T-cell (primary cell): Measurements from ENCODE around the gene COL1A1. TPM values are rescaled to one million over a fixed set of nuclear protein-coding genes. Genes with fewer than 3 reads are reported as not detected.

Source experiments
- ATAC-seq, 4 experiments: fragments of 200-7000 bp in 3 of 4; fragments of 150-1000 bp in 1 of 4; cut with Tn5 transposase; replicated peaks in 1 of 4; 1 replicate in 3 of 4; 2 replicates in 1 of 4; pipeline ENCODE4 v1.10.0; 2021; ENCODE audit warnings: moderate library complexity in 3 of 4, mild to moderate bottlenecking in 2 of 4, moderate number of reproducible peaks in 1 of 4
- CTCF ChIA-PET, 2 donors: fragments of 300-600 bp; sonication (Branson Sonifier 250); formaldehyde crosslinking; loops; one replicate each; lab custom pipeline; 2022; ENCODE audit warnings: antibody characterized with exemption in 2 of 2; lab: Charles Lee
- POLR2A ChIA-PET, 2 donors: fragments of 300-600 bp; sonication (Branson Sonifier 250); formaldehyde crosslinking; loops; one replicate each; lab custom pipeline; 2022; ENCODE audit warnings: antibody characterized with exemption in 2 of 2; lab: Charles Lee
- DNase-seq, 35 experiments: peaks; one replicate each; pipeline versions ENCODE4 v3.0.0 to v3.0.0-alpha.2; 2013 to 2023
- H3K27ac ChIP-seq: one replicate; pipeline ENCODE4 v1.5.1; 2013; ENCODE audit warnings: low read length
- H3K27me3 ChIP-seq, 2 experiments: replicated peaks in 1 of 2; 1 replicate in 1 of 2; 2 replicates in 1 of 2; pipeline versions ENCODE4 v1.6.1 to v1.7.0; 2013; ENCODE audit warnings: low read length in 1 of 2, mixed read lengths in 1 of 2; ENCODE audit not compliant: control insufficient read depth in 2 of 2, insufficient read depth in 2 of 2; ENCODE audit errors: extremely low read depth in 1 of 2
- H3K36me3 ChIP-seq, 2 donors: 1 replicate in 1 of 2; 2 replicates in 1 of 2; pipeline versions ENCODE4 v1.6.1 to v1.7.0; 2013; ENCODE audit warnings: low read length in 1 of 2; ENCODE audit not compliant: control insufficient read depth in 2 of 2, insufficient read depth in 1 of 2; ENCODE audit errors: extremely low read depth in 1 of 2
- H3K4me1 ChIP-seq, 2 experiments: 1 replicate in 1 of 2; 2 replicates in 1 of 2; pipeline versions ENCODE4 v1.6.1 to v1.7.0; 2013; ENCODE audit warnings: low read length in 2 of 2, mixed read lengths in 1 of 2; ENCODE audit not compliant: insufficient read depth in 2 of 2, control insufficient read depth in 1 of 2; ENCODE audit errors: extremely low read depth in 1 of 2
- H3K4me3 ChIP-seq, 2 donors: 1 replicate in 1 of 2; 2 replicates in 1 of 2; pipeline versions ENCODE4 v1.5.1 to v1.7.0; 2013; ENCODE audit warnings: mild to moderate bottlenecking in 2 of 2, low read length in 1 of 2, moderate library complexity in 1 of 2; ENCODE audit not compliant: control insufficient read depth in 1 of 2; ENCODE audit errors: extremely low read depth in 1 of 2
- H3K9me3 ChIP-seq: 2 replicates; pipeline ENCODE4 v1.7.0; 2013
- H3K27ac Mint-ChIP-seq, 2 donors: one replicate each; pipeline ENCODE4 v1.8.0; 2020 to 2021; ENCODE audit warnings: mild to moderate bottlenecking in 2 of 2, mixed read lengths in 2 of 2
- H3K27me3 Mint-ChIP-seq, 2 donors: one replicate each; pipeline ENCODE4 v1.8.0; 2021 to 2022; ENCODE audit warnings: mixed read lengths in 2 of 2
- H3K36me3 Mint-ChIP-seq: one replicate; pipeline ENCODE4 v1.8.0; 2021; ENCODE audit warnings: mixed read lengths
- H3K4me1 Mint-ChIP-seq, 3 donors: one replicate each; pipeline ENCODE4 v1.8.0; 2020 to 2022; ENCODE audit warnings: mixed read lengths in 3 of 3, mild to moderate bottlenecking in 1 of 3
- H3K4me3 Mint-ChIP-seq, 3 donors: one replicate each; pipeline ENCODE4 v1.8.0; 2020 to 2022; ENCODE audit warnings: mild to moderate bottlenecking in 3 of 3, mixed read lengths in 3 of 3, moderate library complexity in 3 of 3
- H3K9me3 Mint-ChIP-seq, 3 donors: one replicate each; pipeline ENCODE4 v1.8.0; 2020 to 2022; ENCODE audit warnings: mixed read lengths in 3 of 3
- WGBS: methylation state at CpG from one replicate; pipeline ENCODE4 v1.1.5; 2013; ENCODE audit warnings: missing lambda C conversion rate; ENCODE audit not compliant: insufficient coverage; 5-methylcytosine and 5-hydroxymethylcytosine counted together
- total RNA-seq, 35 experiments: library from RNA in 6 of 35; stranded (reverse) in 6 of 35; fragments of 120-200 nt in 1 of 35; gene quantifications; one replicate each; pipeline versions ENCODE4 v1.2.1 to v1.2.4 and lab custom pipeline; 2013 to 2026

COL1A1 gene
- total RNA-seq, 5 donors from 2014 or later (not counting 1 experiment from before 2014, with no cell fraction given): 4.1 to 21.0 (median 6.6) TPM

DNA sequence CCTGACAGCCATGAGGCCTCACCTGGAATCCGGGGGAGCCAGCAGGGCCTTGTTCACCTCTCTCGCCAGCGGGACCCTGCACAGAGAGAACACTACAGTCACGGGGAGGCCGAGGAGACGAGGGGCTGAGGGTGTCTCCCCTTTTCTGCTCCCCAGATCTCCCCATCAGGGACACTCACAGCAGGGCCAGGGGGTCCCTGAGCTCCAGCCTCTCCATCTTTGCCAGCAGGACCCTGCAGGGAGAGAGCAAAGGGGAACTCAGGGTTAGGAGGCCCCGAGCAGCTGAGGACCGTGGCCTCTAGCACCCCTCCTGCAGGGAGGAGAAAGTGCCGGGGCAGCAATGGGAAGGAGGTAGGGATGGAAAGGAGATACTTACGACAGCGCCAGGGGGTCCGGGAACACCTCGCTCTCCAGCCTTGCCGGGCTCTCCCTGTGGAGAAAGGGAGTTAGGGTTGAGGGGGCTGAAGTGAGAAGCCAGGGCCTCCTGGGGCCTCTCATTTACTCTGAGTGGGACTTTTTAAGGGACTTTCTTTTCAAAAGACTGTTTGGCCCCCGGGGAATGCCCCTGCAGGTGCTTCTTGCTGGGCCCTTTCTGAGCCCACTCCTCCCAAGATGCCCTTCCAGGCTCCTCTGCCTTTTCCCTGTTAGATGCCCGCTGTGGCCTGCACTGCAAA, 8.7 kb downstream of the COL1A1 start:
- POLR2A ChIA-PET: no interaction called here
- no peaks in the 10 kb centered on the region for H3K4me1 Mint-ChIP-seq
- no peaks in the 10 kb centered on the region for H3K9me3 ChIP-seq
- H3K36me3 Mint-ChIP-seq: no peaks in the 10 kb centered on the region
- peaks cover 0 to 3% of the 10 kb centered on the region in 2 donors for H3K27me3 Mint-ChIP-seq
- 86% methylated on average over 7 of the region's 16 CpGs for WGBS
- DNase-seq (no peak), ATAC-seq (no peak)
- CTCF ChIA-PET: no interaction called here
- H3K9me3 Mint-ChIP-seq: no peaks in the 10 kb centered on the region
- H3K4me3 Mint-ChIP-seq: no peak overlapping the region
- H3K27ac ChIP-seq: no peak overlapping the region
- H3K27ac Mint-ChIP-seq: no peak overlapping the region
- H3K36me3 ChIP-seq: no peaks in the 10 kb centered on the region
- H3K4me3 ChIP-seq: no peak overlapping the region
- H3K27me3 ChIP-seq: peaks cover 0 to 44% of the 10 kb centered on the region in 2 experiments
- H3K4me1 ChIP-seq: no peaks in the 10 kb centered on the region

DNA sequence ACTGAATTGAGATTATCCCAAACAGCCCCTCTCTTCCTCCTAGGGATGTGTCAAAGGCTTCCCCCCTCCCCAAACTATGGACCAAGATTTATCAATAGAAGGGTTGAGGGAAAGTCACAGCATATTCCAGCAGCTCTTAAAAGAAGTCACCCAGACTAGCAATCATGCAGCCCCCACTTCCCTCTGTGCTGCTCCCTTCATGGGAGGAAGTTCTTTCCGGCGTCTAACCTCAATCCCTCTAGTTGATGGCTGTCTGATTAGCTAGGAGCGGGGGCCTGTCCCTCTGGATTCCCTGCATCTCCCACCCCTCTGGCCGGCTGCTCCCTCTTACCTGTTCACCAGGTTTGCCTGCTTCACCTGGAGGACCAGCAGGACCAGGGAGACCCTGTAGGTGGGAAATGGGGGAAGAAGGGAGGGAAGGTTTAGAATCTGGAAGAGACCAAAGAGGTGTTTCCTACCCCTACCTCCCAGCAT, 9.2 kb downstream of the COL1A1 start:
- no peak overlapping the region for H3K27ac Mint-ChIP-seq
- ChIA-PET CTCF (no interaction called here), POLR2A (no interaction called here)

DNA sequence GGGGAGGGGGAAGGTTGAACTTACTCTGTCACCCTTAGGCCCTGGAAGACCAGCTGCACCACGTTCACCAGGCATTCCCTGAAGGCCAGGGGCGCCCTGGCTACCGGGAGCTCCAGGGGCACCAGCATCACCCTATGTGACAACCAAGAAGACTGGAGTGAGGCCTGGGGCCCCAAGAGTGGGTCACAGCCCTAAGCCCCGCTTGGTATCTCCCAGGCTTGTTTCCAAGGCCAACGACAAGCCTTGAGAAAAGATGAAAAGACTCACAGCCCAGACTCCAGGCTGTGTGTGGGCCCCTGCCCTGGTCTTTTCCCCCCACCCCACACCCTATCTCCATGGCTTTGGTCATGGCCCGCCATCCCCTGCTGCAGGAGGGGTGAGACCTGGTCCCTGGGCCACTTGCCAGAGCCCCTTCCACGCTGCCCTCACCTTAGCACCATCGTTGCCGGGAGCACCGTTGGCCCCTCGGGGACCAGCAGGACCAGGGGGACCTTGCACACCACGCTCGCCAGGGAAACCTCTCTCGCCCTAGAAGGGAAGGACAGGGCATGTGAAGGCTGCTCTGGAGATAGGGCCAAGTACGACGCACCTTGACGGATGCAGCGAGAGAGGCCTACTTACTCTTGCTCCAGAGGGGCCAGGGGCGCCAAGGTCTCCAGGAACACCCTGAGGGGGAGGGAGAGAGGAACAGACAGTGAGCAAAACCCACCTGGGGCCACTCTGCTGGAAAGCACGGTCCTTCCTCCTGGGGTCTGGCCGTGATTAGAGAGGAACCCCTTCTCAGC, 9.9 kb downstream of the COL1A1 start:
- WGBS: 81% methylated on average over 15 of the region's 21 CpGs
- Histone ChIP-seq H3K27me3 (peaks cover 0 to 56% of the 10 kb centered on the region in 2 experiments), H3K9me3 (no peaks in the 10 kb centered on the region), H3K4me3 (no peak overlapping the region), H3K36me3 (no peaks in the 10 kb centered on the region), H3K27ac (no peak overlapping the region), H3K4me1 (no peaks in the 10 kb centered on the region)
- ChIA-PET POLR2A (no interaction called here), CTCF (interaction anchor here in 1 of 2 donors (0.6 kb wide), 1 partner anchor 239 kb away, joined by 3 read pairs; no protein-coding TSS in a partner anchor)
- Mint-ChIP-seq H3K27ac (no peak overlapping the region), H3K9me3 (no peaks in the 10 kb centered on the region), H3K4me1 (no peaks in the 10 kb centered on the region), H3K27me3 (peaks cover 0 to 3% of the 10 kb centered on the region in 2 donors), H3K36me3 (no peaks in the 10 kb centered on the region), H3K4me3 (no peak overlapping the region)
- no peak for ATAC-seq
- DNase-seq: no peak

More for the DNA sequence above, 9.2 kb downstream of the COL1A1 start:
- no peaks in the 10 kb centered on the region for H3K4me1 ChIP-seq
- ATAC-seq (no peak), DNase-seq (no peak)
- peaks cover 0 to 49% of the 10 kb centered on the region in 2 experiments for H3K27me3 ChIP-seq
- H3K4me3 Mint-ChIP-seq: no peak overlapping the region
- no peaks in the 10 kb centered on the region for H3K9me3 Mint-ChIP-seq
- no peaks in the 10 kb centered on the region for H3K9me3 ChIP-seq
- H3K36me3 ChIP-seq: no peaks in the 10 kb centered on the region
- H3K27me3 Mint-ChIP-seq: peaks cover 0 to 3% of the 10 kb centered on the region in 2 donors
- no peaks in the 10 kb centered on the region for H3K4me1 Mint-ChIP-seq
- no peaks in the 10 kb centered on the region for H3K36me3 Mint-ChIP-seq
- no peak overlapping the region for H3K27ac ChIP-seq
- H3K4me3 ChIP-seq: no peak overlapping the region
- no CpG with 5 or more reads among the region's 4 CpGs for WGBS

DNA sequence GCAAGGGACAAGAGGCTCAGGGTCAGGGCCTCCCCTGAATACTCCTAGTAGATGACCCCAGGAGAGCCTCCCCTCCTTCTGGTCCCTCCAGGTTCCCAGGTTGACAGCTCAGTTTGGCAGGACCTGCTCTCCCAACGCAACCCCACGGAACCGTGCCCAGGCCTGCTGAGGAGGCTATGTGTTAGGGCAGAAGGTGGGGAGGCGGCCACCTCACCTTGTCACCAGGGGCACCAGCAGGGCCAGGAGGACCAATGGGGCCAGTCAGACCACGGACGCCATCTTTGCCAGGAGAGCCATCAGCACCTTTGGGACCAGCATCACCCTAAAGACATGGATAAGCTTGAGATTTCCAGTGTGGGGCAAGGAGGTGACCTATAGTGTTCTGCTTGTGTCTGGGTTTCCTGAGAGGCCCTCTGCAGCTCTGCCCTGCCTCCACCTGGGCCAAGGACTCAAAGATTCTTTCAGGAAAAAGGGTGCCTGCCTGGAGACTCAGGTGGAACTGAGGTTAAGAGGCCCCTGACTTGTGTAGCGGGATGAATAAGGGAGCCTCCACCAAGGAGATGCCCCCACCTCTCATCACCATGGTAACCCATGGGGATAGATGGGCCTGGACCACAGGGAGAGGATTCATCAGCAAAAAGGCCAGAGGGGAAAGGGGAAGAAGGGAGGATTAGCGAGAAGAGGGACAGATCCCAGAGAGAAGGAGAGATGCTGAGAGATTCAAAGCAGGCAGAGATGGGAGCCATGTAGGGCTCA, 10.7 kb downstream of the COL1A1 start:
- Mint-ChIP-seq H3K4me1 (no peaks in the 10 kb centered on the region), H3K36me3 (no peaks in the 10 kb centered on the region)

DNA sequence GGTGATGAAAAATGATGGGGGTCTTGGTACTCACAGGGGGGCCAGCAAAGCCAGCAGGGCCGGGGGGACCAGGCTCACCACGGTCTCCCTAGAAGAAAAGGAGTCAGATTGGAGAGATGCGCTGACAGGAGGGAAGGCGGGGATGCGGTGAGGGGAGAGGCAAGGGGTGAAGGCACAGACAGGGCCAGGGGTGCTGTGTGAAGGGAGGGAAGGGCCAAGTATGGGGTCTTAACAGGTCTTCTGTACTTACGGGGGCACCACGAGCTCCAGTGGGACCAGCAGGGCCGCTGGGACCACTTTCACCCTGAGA, 11.2 kb downstream of the COL1A1 start:
- H3K36me3 ChIP-seq: no peaks in the 10 kb centered on the region
- no peak overlapping the region for H3K4me3 ChIP-seq
- no peak for ATAC-seq
- no peak for DNase-seq
- Mint-ChIP-seq H3K27me3 (peaks cover 0 to 3% of the 10 kb centered on the region in 2 donors), H3K4me3 (no peak overlapping the region), H3K36me3 (no peaks in the 10 kb centered on the region), H3K27ac (no peak overlapping the region), H3K4me1 (peaks cover 0 to 2% (median 0%) of the 10 kb centered on the region in 3 donors), H3K9me3 (no peaks in the 10 kb centered on the region)
- peaks cover 0 to 61% of the 10 kb centered on the region in 2 experiments for H3K27me3 ChIP-seq
- CTCF ChIA-PET: no interaction called here
- WGBS: 90% methylated on average over 7 of the region's 8 CpGs
- POLR2A ChIA-PET: no interaction called here
- H3K9me3 ChIP-seq: no peaks in the 10 kb centered on the region
- H3K4me1 ChIP-seq: peaks cover 0 to 2% of the 10 kb centered on the region in 2 experiments
- no peak overlapping the region for H3K27ac ChIP-seq

More for the DNA sequence above, 10.7 kb downstream of the COL1A1 start:
- no peaks in the 10 kb centered on the region for H3K9me3 Mint-ChIP-seq
- POLR2A ChIA-PET: no interaction called here
- WGBS: 90% methylated on average over 6 of the region's 8 CpGs
- H3K9me3 ChIP-seq: no peaks in the 10 kb centered on the region
- H3K27me3 Mint-ChIP-seq: peaks cover 0 to 3% of the 10 kb centered on the region in 2 donors
- DNase-seq: no peak
- H3K36me3 ChIP-seq: no peaks in the 10 kb centered on the region
- no peak overlapping the region for H3K27ac ChIP-seq
- CTCF ChIA-PET: interaction anchor here in 1 of 2 donors (0.6 kb wide), 1 partner anchor 239 kb away, joined by 3 read pairs; no protein-coding TSS in a partner anchor
- H3K4me3 ChIP-seq: no peak overlapping the region
- H3K27ac Mint-ChIP-seq: no peak overlapping the region
- peaks cover 0 to 61% of the 10 kb centered on the region in 2 experiments for H3K27me3 ChIP-seq
- no peak overlapping the region for H3K4me3 Mint-ChIP-seq
- peaks cover 0 to 2% of the 10 kb centered on the region in 2 experiments for H3K4me1 ChIP-seq
- no peak for ATAC-seq
